ENCODE results near the gene TATDN2. TPM values are rescaled to one million over a fixed set of nuclear protein-coding genes. Genes with fewer than 3 reads are reported as not detected.
"Not testable (repeated sequence)": the region's sequence is repeated elsewhere in the genome, so short reads cannot be mapped to it uniquely, and the experiment has no call there.

The TATDN2 gene
- total RNA-seq, 2 donors from 2014 or later = 56.8 to 63.7 TPM

DNA sequence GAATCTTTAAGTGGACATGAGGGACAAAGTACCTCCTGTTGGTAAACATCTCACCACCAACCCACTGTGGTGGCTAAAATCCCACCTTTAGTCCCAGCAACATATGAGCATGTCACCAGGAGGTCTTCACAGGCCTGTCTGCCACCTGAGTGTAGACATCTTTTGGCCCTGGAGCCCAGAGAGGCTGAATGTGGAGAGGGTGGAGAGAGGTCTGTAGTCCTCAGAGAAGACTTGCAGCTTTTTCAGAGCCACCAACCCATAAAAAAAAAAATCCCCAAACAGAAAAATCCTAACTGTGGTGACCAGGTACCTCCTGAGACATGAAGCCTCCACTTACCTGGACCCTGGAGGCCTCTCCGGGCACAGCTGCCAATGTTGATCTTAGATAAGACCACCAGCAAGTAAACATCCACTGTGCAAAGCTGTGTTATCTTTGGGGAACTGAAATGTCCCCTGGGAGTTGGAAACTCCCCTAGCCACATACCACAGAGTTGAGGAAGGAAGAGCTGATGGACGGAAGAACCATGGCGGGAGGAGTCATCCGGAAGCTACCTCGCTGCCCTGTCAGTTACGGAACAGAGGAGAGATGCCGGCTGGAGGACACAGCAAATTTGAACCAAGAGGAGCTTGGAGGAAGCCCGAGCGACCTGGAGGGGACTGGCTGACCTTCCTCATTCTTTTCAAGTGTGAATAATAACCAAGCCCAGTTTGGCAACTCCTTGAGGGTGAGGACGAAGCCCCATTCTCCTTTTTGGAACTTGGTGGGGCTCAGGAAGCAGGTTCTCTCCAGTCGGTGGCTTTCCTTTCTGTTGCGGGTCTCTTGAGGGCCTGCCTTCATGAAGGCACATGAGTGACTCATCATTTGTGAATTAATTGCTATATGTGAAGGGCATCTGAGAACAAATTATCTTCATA, 44.5 kb downstream of the TATDN2 start, which contains the start of gene GHRL:
GHRL (minus strand) TSS at position 443 of the 915 bp plus-strand sequence. CDS start 2,767 bp downstream, outside the sequence.
- Mint-ChIP-seq H3K4me1 (peaks cover 11% of the 10 kb centered on the region), H3K4me3 (no peak within 1 kb of the TSS), H3K27me3 (no peaks in the 10 kb centered on the region), H3K36me3 (ENCODE audit: low read depth) (peaks cover 5% of the 10 kb centered on the region), H3K27ac (peak within 1 kb of the TSS; percentile 91)
- ATAC-seq (peak; percentile 76), DNase-seq (no peak)
- no peaks in the 10 kb centered on the region for H3K9me3 ChIP-seq (ENCODE audit: control insufficient read depth, low read length, poor library complexity, severe bottlenecking)

DNA sequence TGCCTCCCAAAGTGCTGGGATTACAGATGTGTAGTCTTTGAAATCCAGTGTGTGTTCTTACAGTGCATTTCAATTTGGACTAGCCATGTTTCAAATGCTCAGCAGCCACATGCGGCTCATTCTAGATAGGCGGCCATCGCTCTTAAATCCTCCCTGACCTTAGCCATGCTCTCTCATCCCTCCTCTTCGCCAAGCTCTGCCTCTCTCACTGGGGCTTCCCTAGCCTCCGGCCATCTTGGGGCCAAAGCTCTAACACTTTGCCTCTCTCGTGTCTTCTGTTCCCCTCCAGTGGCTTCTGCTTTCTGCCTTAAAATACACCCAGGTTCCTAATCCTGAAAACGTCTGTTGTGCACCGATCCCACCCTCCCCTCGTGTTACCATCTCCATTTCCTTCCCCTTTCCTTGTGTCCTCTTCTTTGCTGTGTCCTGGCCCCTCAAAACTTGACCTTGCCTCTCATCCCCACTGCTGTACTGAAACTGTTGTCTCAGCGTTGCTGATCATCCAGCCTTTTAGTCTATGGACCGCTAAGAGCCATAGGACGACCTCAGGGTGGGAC, 45.8 kb downstream of the TATDN2 start:
- H3K9me3 ChIP-seq (ENCODE audit: control insufficient read depth, low read length, poor library complexity, severe bottlenecking) = no peaks in the 10 kb centered on the region
- no peak for ATAC-seq
- DNase-seq = no peak
- no peak overlapping the region for H3K27ac Mint-ChIP-seq
- H3K4me3 Mint-ChIP-seq = no peak overlapping the region
- H3K36me3 Mint-ChIP-seq (ENCODE audit: low read depth) = peaks cover 5% of the 10 kb centered on the region
- peaks cover 11% of the 10 kb centered on the region for H3K4me1 Mint-ChIP-seq
- no peaks in the 10 kb centered on the region for H3K27me3 Mint-ChIP-seq

DNA sequence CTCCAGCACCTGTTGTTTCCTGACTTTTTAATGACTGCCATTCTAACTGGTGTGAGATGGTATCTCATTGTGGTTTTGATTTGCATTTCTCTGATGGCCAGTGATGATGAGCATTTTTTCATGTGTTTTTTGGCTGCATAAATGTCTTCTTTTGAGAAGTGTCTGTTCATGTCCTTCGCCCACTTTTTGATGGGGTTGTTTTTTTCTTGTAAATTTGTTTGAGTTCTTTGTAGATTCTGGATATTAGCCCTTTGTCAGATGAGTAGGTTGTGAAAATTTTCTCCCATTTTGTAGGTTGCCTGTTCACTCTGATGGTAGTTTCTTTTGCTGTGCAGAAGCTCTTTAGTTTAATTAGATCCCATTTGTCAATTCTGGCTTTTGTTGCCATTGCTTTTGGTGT, 49.8 kb downstream of the TATDN2 start:
- not testable (repeated sequence) for H3K9me3 ChIP-seq (ENCODE audit: control insufficient read depth, low read length, poor library complexity, severe bottlenecking); DNase-seq; H3K27me3 Mint-ChIP-seq; H3K27ac Mint-ChIP-seq; H3K36me3 Mint-ChIP-seq (ENCODE audit: low read depth); ATAC-seq; H3K4me3 Mint-ChIP-seq
- peaks cover 11% of the 10 kb centered on the region for H3K4me1 Mint-ChIP-seq

DNA sequence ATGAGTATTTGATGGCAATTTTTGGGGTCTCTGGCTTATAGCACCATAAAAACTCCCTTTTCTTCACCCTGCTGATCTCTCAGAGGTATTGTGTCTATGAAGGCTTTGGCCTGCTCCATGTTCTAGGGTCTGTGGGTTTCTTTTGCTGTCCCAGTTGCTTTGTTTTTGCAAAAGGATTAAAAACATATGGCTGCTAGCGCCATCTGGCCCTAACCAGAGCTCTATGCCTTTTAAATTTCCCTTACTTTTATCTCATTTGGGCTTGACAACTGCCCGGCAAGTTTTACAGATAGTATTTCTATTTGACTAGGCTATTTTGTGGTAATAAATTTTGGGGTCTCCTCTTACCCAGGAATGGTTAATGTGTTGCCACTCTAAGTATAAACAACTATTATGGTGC, 50.9 kb downstream of the TATDN2 start:
- no peak for DNase-seq
- Mint-ChIP-seq H3K4me3 (no peak overlapping the region), H3K27me3 (no peaks in the 10 kb centered on the region), H3K36me3 (ENCODE audit: low read depth) (peaks cover 4% of the 10 kb centered on the region), H3K27ac (peak overlapping the region; percentile 93), H3K4me1 (peaks cover 8% of the 10 kb centered on the region)
- no peak for ATAC-seq
- H3K9me3 ChIP-seq (ENCODE audit: control insufficient read depth, low read length, poor library complexity, severe bottlenecking) = no peaks in the 10 kb centered on the region

DNA sequence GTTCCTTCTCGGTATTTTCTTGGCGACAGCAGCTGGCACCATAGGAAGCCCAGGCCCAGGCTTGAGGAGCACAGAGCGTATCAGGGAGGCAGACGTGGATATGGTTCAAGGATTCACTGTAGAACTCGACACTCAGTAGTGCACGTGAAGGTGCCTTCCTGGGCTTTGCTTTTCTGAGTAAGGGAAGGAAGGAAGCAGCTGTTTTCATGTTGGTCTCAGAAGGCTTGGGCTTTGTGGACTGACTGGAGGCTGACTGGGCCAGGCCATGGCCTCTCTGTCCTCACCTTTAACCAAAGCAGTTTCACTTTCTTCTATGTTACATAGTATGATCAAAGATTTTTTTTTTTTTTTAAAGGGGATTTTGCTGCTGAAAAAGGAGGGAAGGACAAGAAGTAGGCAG, 51.4 kb downstream of the TATDN2 start:
- Mint-ChIP-seq H3K4me3 (no peak overlapping the region), H3K36me3 (ENCODE audit: low read depth) (peaks cover 2% of the 10 kb centered on the region), H3K27me3 (no peaks in the 10 kb centered on the region), H3K27ac (peak overlapping the region; percentile 93), H3K4me1 (peaks cover 6% of the 10 kb centered on the region)
- ATAC-seq = no peak
- H3K9me3 ChIP-seq (ENCODE audit: control insufficient read depth, low read length, poor library complexity, severe bottlenecking) = no peaks in the 10 kb centered on the region
- no peak for DNase-seq

DNA sequence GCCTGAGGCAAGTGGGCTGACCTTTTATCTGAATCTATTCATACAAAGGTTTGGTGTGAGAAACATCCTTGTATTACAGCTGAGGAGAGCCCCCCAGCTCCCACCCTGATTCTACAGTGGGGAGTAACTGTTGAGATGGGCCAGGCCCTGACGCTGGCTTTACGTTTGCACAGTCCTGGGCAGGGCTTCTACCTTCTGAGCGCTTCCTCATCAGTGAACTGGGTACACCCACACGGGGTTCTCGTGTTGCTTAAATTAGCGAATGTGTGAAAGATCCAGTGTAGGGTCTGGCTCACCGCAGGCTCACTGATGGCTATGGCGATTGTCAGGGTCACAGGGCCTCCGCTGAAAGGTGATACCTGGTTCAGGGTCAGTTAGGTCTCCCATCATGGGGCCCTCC, 51.8 kb downstream of the TATDN2 start:
- H3K9me3 ChIP-seq (ENCODE audit: control insufficient read depth, low read length, poor library complexity, severe bottlenecking) = no peaks in the 10 kb centered on the region
- Mint-ChIP-seq H3K4me1 (peaks cover 3% of the 10 kb centered on the region), H3K27me3 (no peaks in the 10 kb centered on the region), H3K27ac (peak overlapping the region; percentile 93), H3K4me3 (no peak overlapping the region), H3K36me3 (ENCODE audit: low read depth) (peaks cover 2% of the 10 kb centered on the region)
- ATAC-seq = no peak
- DNase-seq = no peak

- DNase-seq (no peak), ATAC-seq (no peak)
- H3K9me3 ChIP-seq (ENCODE audit: control insufficient read depth, low read length, poor library complexity, severe bottlenecking) = no peaks in the 10 kb centered on the region
- Mint-ChIP-seq H3K36me3 (ENCODE audit: low read depth) (peaks cover 3% of the 10 kb centered on the region), H3K4me3 (no peak overlapping the region), H3K4me1 (peaks cover 8% of the 10 kb centered on the region), H3K27ac (no peak overlapping the region), H3K27me3 (no peaks in the 10 kb centered on the region)
Measured at GRCh38 chr3:10303105-10303504, 54.8 kb downstream of the TATDN2 start.

DNA sequence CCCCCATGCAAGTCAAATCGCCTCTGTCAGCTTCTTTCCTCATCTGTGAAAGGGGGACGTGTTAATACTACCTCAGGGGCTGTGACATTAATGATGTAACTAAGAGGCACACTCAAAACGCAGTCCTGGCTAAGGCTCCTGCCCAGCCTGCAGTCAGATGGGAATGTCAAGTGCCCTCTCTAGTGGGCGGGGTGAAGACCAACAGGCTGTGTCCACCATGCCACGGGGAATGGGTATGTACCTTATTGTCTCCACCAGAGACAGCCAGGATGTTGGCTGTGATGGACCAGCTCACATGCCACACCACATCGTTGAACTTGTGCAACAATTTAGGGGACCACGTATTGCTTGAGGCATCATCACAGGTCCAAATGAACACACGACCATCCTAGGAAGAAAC, 55.5 kb downstream of the TATDN2 start:
- DNase-seq = no peak
- Mint-ChIP-seq H3K27ac (peak overlapping the region; percentile 54), H3K4me3 (no peak overlapping the region), H3K27me3 (no peaks in the 10 kb centered on the region), H3K4me1 (peaks cover 8% of the 10 kb centered on the region), H3K36me3 (ENCODE audit: low read depth) (peaks cover 3% of the 10 kb centered on the region)
- no peak for ATAC-seq
- no peaks in the 10 kb centered on the region for H3K9me3 ChIP-seq (ENCODE audit: control insufficient read depth, low read length, poor library complexity, severe bottlenecking)

GRCh38 chr3:10304905-10305304, 56.6 kb downstream of the TATDN2 start:
- H3K27me3 Mint-ChIP-seq = no peaks in the 10 kb centered on the region
- ATAC-seq = no peak

GRCh38 chr3:10305331-10305902, 57.2 kb downstream of the TATDN2 start:
- H3K27ac Mint-ChIP-seq = peak overlapping the region; percentile 54
- no peak overlapping the region for H3K4me3 Mint-ChIP-seq
- H3K9me3 ChIP-seq (ENCODE audit: control insufficient read depth, low read length, poor library complexity, severe bottlenecking) = no peaks in the 10 kb centered on the region
- DNase-seq (no peak), ATAC-seq (no peak)
- H3K27me3 Mint-ChIP-seq = no peaks in the 10 kb centered on the region
- peaks cover 8% of the 10 kb centered on the region for H3K36me3 Mint-ChIP-seq (ENCODE audit: low read depth)
- H3K4me1 Mint-ChIP-seq = peaks cover 9% of the 10 kb centered on the region

More at GRCh38 chr3:10304905-10305304, 56.6 kb downstream of the TATDN2 start:
- Mint-ChIP-seq H3K27ac (peak overlapping the region; percentile 54), H3K36me3 (ENCODE audit: low read depth) (peaks cover 8% of the 10 kb centered on the region), H3K4me1 (peaks cover 9% of the 10 kb centered on the region), H3K4me3 (no peak overlapping the region)
- H3K9me3 ChIP-seq (ENCODE audit: control insufficient read depth, low read length, poor library complexity, severe bottlenecking) = no peaks in the 10 kb centered on the region
- no peak for DNase-seq

GRCh38 chr3:10306156-10306555, 57.9 kb downstream of the TATDN2 start:
- DNase-seq = no peak
- no peaks in the 10 kb centered on the region for H3K9me3 ChIP-seq (ENCODE audit: control insufficient read depth, low read length, poor library complexity, severe bottlenecking)
- Mint-ChIP-seq H3K4me3 (no peak overlapping the region), H3K36me3 (ENCODE audit: low read depth) (peaks cover 8% of the 10 kb centered on the region), H3K4me1 (peaks cover 9% of the 10 kb centered on the region), H3K27ac (no peak overlapping the region), H3K27me3 (no peaks in the 10 kb centered on the region)
- no peak for ATAC-seq

GRCh38 chr3:10308678-10309077, 60.4 kb downstream of the TATDN2 start:
- Mint-ChIP-seq H3K4me3 (no peak overlapping the region), H3K36me3 (ENCODE audit: low read depth) (peaks cover 10% of the 10 kb centered on the region), H3K27me3 (no peaks in the 10 kb centered on the region), H3K4me1 (peaks cover 12% of the 10 kb centered on the region), H3K27ac (no peak overlapping the region)
- no peak for ATAC-seq
- no peak for DNase-seq
- no peaks in the 10 kb centered on the region for H3K9me3 ChIP-seq (ENCODE audit: control insufficient read depth, low read length, poor library complexity, severe bottlenecking)

GRCh38 chr3:10309736-10310135, 61.5 kb downstream of the TATDN2 start:
- H3K27me3 Mint-ChIP-seq = no peaks in the 10 kb centered on the region
- no peak overlapping the region for H3K27ac Mint-ChIP-seq
- H3K4me3 Mint-ChIP-seq = no peak overlapping the region
- peaks cover 14% of the 10 kb centered on the region for H3K4me1 Mint-ChIP-seq
- peaks cover 10% of the 10 kb centered on the region for H3K36me3 Mint-ChIP-seq (ENCODE audit: low read depth)
- H3K9me3 ChIP-seq (ENCODE audit: control insufficient read depth, low read length, poor library complexity, severe bottlenecking) = no peaks in the 10 kb centered on the region
- DNase-seq (no peak), ATAC-seq (no peak)
